ENCODE data around the gene ABCA6. TPM values are rescaled to one million over a fixed set of nuclear protein-coding genes. Genes with fewer than 3 reads are reported as not detected.
A peak's percentile ranks its signal among the peaks of the same experiment; 100 is the strongest.

Gene ABCA6
- total and polyA plus RNA-seq, 2 of the 13 experiments (the other 11 are each of a cell fraction or from before 2014, with no cell fraction given) = 0.05 to 0.11 TPM

DNA sequence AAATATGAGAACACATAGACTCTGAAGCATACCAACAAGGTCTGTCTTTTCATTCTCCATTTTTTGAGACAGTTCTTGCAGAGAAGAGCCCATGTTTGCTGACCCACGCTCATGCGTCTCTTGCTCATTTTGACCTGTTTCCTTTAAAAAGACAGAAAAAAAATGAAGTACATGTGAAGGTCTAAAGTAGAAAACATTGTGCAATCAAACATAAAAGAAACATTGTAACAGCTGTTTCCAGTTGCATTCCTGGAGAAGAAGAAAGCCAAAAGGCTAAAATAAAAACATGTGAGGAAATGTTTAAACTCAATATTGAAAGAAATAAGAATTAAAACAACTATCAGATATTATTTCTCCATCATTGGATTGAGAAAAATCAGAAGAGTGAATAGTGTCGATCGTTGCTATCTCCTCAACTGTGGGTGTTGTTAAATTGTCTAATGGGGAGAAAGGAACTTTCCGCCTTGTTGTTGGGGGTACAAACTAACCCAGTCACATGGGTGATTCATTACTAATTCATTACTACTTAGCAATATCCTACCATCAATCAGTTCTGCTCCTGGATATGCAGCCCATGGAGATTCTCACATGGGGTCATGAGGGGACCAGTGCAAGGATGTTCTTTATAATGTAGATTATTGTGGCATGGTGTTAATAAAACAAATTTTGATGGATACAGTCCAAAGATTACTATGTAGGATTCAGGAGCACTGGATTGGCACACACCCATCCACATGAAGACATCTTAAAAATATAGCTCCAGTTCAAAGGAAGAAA, 90.5 kb downstream of the ABCA6 start (continued):
- TF ChIP-seq, protein P1, sequence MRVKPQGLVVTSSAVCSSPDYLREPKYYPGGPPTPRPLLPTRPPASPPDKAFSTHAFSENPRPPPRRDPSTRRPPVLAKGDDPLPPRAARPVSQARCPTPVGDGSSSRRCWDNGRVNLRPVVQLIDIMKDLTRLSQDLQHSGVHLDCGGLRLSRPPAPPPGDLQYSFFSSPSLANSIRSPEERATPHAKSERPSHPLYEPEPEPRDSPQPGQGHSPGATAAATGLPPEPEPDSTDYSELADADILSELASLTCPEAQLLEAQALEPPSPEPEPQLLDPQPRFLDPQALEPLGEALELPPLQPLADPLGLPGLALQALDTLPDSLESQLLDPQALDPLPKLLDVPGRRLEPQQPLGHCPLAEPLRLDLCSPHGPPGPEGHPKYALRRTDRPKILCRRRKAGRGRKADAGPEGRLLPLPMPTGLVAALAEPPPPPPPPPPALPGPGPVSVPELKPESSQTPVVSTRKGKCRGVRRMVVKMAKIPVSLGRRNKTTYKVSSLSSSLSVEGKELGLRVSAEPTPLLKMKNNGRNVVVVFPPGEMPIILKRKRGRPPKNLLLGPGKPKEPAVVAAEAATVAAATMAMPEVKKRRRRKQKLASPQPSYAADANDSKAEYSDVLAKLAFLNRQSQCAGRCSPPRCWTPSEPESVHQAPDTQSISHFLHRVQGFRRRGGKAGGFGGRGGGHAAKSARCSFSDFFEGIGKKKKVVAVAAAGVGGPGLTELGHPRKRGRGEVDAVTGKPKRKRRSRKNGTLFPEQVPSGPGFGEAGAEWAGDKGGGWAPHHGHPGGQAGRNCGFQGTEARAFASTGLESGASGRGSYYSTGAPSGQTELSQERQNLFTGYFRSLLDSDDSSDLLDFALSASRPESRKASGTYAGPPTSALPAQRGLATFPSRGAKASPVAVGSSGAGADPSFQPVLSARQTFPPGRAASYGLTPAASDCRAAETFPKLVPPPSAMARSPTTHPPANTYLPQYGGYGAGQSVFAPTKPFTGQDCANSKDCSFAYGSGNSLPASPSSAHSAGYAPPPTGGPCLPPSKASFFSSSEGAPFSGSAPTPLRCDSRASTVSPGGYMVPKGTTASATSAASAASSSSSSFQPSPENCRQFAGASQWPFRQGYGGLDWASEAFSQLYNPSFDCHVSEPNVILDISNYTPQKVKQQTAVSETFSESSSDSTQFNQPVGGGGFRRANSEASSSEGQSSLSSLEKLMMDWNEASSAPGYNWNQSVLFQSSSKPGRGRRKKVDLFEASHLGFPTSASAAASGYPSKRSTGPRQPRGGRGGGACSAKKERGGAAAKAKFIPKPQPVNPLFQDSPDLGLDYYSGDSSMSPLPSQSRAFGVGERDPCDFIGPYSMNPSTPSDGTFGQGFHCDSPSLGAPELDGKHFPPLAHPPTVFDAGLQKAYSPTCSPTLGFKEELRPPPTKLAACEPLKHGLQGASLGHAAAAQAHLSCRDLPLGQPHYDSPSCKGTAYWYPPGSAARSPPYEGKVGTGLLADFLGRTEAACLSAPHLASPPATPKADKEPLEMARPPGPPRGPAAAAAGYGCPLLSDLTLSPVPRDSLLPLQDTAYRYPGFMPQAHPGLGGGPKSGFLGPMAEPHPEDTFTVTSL (CRISPR knock-in tag; IDR thresholded peaks at IDR 0.05; ENCODE audit: borderline replicate concordance) = peak; percentile 92
- TF ChIP-seq ZNF749 (CRISPR knock-in tag; IDR thresholded peaks at IDR 0.05; ENCODE audit: borderline replicate concordance) = no peak
- TF ChIP-seq DRAP1 (CRISPR knock-in tag; IDR thresholded peaks at IDR 0.05) = peak; percentile 51; the same call in 1 of the 2 replicates
- no peak for TF ChIP-seq KLF11 (CRISPR knock-in tag; IDR thresholded peaks at IDR 0.05)
- TF ChIP-seq, protein P2, sequence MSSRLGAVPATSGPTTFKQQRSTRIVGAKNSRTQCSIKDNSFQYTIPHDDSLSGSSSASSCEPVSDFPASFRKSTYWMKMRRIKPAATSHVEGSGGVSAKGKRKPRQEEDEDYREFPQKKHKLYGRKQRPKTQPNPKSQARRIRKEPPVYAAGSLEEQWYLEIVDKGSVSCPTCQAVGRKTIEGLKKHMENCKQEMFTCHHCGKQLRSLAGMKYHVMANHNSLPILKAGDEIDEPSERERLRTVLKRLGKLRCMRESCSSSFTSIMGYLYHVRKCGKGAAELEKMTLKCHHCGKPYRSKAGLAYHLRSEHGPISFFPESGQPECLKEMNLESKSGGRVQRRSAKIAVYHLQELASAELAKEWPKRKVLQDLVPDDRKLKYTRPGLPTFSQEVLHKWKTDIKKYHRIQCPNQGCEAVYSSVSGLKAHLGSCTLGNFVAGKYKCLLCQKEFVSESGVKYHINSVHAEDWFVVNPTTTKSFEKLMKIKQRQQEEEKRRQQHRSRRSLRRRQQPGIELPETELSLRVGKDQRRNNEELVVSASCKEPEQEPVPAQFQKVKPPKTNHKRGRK (CRISPR knock-in tag; IDR thresholded peaks at IDR 0.05) = no peak
- TF ChIP-seq NR2F6 (IDR thresholded peaks at IDR 0.05) = 0 out of 2 replicates have a peak, but pooled peaks have one; percentile 38
- peak; percentile 76 for TF ChIP-seq NR2F6 (CRISPR knock-in tag; IDR thresholded peaks at IDR 0.05)
- TF ChIP-seq ZMAT3 (CRISPR knock-in tag; conservative IDR thresholded peaks at IDR 0.05) = no peak
- peak; percentile 16; the same call in 1 of the 2 replicates for TF ChIP-seq ZNF281 (CRISPR knock-in tag; IDR thresholded peaks at IDR 0.05; ENCODE audit: borderline replicate concordance)
- TF ChIP-seq RXRB (CRISPR knock-in tag; IDR thresholded peaks at IDR 0.05; ENCODE audit: borderline replicate concordance) = peak; percentile 69; the same call in 1 of the 2 replicates
- peak; percentile 78; the same call in 1 of the 2 replicates for TF ChIP-seq SMAD3 (CRISPR knock-in tag; IDR thresholded peaks at IDR 0.05)
- no peak for TF ChIP-seq AKAP8 (CRISPR knock-in tag; IDR thresholded peaks at IDR 0.05)
- TF ChIP-seq HNF4A (CRISPR knock-in tag; IDR thresholded peaks at IDR 0.05) = peak; percentile 68
- no peak for TF ChIP-seq REXO4 (CRISPR knock-in tag; IDR thresholded peaks at IDR 0.05; ENCODE audit: borderline replicate concordance)
- TF ChIP-seq, protein P3, sequence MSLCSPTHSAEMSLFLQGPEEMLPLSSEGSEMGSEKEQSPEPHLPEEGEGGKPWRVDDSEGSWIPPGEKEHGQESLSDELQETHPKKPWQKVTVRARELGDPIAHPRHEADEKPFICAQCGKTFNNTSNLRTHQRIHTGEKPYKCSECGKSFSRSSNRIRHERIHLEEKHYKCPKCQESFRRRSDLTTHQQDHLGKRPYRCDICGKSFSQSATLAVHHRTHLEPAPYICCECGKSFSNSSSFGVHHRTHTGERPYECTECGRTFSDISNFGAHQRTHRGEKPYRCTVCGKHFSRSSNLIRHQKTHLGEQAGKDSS (CRISPR knock-in tag; IDR thresholded peaks at IDR 0.05; ENCODE audit: borderline replicate concordance, low read depth) = no peak
- peak; percentile 82; the same call in 1 of the 2 replicates for TF ChIP-seq FOXO1 (CRISPR knock-in tag; IDR thresholded peaks at IDR 0.05)

Measured in HepG2 (cell line).